IPS DF 4.7 (cell line): ENCODE results near the gene DAPK1.
"Not testable (repeated sequence)": the region's sequence is repeated elsewhere in the genome, so short reads cannot be mapped to it uniquely, and the experiment has no call there.

ENCODE experiments used
- DNase-seq: peaks from one replicate; pipeline ENCODE4 v3.0.0-alpha.2; 2013; ENCODE audit warnings: low spot score; ENCODE audit errors: extremely low read depth

DAPK1 gene

DNA sequence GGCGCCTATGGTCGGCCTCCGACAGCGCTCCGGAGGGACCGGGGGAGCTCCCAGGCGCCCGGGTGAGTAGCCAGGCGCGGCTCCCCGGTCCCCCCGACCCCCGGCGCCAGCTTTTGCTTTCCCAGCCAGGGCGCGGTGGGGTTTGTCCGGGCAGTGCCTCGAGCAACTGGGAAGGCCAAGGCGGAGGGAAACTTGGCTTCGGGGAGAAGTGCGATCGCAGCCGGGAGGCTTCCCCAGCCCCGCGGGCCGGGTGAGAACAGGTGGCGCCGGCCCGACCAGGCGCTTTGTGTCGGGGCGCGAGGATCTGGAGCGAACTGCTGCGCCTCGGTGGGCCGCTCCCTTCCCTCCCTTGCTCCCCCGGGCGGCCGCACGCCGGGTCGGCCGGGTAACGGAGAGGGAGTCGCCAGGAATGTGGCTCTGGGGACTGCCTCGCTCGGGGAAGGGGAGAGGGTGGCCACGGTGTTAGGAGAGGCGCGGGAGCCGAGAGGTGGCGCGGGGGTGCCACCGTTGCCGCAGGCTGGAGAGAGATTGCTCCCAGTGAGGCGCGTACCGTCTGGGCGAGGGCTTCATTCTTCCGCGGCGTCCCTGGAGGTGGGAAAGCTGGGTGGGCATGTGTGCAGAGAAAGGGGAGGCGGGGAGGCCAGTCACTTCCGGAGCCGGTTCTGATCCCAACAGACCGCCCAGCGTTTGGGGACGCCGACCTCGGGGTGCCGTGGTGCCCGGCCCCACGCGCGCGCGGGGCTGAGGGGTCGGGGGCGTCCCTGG, 561 bp downstream of the DAPK1 start:
- no peak for DNase-seq

DNA sequence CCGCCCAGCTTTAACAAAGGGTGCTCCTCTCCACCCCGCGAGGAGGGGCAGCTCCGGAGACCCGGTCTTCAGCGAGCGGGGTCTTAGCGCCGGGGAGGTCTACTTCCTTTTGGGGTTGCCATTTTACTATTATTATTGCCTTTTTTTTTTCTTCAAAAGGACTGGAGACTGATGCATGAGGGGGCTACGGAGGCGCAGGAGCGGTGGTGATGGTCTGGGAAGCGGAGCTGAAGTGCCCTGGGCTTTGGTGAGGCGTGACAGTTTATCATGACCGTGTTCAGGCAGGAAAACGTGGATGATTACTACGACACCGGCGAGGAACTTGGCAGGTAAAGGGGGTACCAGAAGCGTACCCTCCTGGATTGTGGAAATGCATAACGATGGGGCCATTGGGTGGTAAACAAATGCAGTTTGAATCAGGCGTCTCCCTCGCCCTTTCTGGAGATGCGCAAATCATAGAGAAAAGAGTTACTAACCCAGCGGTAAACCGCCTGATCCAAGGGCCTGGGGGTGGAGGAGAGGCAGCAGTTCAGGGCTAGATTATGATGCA, 1.2 kb downstream of the DAPK1 start:
- no peak for DNase-seq

DNA sequence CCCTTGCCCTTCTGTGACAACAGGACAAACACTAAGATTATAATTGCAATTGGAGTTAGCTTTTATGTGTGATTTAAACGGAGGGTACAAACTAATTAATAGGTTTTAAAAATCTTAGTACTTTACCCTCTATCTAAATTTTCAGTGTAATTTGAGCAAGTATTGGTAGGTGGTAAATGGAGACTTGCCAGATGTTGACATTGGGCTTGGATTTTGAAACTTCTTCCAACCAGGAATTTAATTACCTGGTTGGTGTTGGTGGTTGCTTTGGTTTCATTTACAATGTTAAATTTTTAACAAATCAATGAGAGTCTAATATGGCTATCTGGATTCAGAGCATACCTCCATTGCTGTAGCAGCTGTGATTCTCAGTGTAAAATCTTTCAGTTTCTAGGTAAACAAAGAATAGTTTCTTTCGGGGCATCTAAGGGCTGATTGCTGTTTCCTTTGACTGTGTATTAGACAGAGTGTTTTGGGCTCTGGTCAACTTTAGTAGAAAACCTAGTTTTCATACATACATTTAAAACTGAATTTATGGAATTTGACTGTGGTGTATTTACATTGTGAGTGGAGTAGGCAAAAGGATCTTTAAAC, 1.9 kb downstream of the DAPK1 start:
- DNase-seq, result no peak

DNA sequence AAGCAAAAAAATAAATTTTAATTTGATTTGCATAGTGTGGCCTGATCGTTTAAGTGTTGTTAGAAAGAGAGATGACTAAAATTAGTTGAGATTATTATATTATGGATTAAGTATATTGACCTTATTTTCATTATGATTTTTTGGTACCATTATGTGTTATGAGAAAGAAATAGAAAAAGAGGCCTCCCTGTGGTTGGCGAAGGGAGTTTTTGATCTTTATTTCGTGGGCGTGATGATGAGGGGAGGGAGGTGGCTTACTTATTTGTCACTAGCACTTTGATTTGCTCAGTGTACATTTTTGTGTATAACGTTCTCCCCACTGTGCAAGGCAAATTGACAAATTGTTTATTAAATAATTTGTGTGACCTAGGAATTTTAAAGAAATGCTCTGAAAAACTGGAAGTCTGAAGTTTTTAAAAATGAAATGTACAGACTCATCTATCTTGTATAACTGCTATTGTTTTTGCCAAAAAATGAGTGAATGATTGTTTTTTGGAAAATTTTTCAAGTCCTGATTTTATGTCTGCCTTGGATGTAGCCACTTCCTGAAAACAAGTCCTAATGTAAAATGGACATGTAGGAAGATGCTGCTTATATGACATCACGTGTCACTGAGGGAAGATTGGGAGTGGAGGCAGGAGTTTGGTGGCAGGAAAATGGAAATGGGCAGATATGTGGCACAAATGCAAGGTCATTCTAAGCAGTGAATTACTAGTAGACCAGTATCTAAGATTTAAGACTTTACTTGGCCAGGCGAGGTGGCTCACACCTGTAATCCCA, 3.0 kb downstream of the DAPK1 start:
- DNase-seq, result no peak

DNA sequence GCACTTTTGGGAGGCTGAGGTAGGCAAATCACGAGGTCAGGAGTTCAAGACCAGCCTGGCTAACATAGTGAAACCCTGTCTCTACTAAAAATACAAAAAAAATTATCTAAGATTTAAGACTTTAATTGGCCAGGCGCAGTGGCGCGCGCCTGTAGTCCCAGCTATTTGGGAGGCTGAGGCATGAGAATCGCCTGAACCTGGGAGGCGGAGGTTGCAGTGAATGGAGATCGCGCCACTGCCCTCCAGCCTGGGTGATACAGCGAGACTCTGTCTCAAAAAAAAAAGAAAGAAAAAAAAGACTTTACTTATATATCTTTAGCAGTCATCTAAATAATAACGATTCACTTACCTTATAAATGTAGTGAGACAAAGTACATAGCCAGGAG, 3.6 kb downstream of the DAPK1 start:
- DNase-seq, result not testable (repeated sequence)

DNA sequence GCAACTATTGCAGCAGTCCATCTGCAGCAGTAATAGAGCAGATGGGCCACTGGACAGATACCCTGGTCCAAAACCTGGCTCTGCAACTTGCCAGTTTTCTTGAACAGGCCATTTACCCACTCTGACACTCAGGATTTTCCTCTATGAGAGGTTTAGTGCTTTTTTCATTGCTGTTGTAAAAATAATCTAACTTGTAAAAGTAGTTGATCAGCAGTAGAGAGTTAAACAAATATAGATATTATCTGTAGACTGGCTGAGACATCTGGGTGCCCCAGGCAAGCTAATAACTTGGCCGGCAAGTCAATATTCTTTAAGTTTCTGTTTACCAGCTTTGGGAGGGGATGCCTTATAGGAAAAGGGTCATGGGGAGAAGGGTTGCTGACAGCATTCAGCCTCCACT, 4.1 kb downstream of the DAPK1 start:
- no peak for DNase-seq

DNA sequence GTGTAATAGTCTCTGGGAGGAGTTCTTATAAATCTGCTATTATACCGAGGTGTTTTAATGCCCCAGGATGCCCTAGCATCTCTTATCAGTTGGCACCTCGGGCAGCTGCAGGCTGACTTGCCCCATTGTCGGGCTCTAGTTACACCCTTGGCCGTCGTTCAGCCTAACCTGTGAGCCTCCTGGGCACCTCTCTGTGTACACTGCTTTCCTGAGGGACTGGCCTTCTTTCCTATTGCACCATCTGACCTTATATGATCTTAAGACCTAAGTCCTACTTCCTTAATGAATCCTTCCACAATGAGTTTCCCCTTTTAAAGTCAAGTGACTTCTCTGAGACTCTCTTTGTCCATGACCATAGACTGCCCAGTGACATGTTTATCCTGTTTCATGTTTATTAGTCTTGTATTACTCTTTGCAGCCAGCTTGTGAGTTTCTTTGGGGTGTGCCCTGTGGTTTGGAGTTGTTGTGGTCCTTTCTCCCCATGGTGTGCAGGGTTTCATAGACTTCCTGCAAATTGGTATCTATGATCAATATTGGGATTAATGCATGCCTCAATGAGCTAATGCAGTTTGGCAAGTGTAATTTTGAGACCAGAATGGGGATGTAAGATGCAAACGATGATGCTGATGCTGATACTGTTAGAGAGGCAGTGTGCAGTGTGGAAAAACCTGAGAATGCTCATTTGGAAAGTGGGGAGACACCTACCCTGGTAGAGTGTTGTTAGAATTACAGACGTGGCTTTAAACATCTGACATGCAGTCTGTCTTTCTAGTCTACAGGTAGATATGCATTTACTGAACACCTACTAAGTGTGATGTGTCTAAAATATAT, 4.9 kb downstream of the DAPK1 start:
- DNase-seq, result no peak

DNA sequence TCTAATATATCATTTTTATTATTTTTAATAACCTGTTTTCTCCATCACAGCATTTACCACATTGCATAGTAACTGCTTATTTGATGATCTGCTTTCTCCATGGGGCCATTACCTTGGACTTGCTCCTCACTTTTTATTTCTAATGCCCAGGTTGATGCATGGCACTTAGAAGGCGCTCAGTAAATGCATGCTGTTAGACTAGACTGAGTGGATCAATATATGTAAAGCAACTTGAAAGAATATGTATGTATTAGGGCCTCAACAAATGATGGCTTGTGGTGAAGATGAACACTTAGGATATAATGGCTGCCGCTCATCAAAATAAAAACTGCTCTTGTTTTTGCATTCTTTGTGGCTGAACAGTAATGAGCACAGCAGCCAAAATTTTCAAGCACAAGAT, 5.8 kb downstream of the DAPK1 start:
- DNase-seq, result no peak

DNA sequence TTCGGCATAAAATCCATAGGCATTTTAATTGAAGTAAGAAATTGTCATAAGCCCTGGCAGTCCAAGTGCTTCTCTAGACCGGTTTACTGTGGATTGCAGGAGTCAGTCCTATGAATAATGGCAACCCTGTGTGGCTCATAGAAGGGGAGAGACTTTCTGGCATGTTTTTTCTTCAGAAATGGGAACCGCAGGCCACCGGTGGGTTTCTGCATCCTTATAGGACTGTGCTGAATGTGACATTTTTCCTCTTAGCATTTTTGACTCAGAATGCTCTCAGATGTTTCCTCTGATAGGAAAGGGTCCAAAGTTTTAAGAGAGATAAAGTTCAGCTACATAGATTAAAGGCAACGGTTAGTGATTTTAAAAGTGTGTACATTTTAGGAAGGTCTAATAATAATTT, 6.3 kb downstream of the DAPK1 start:
- DNase-seq, result no peak

DNA sequence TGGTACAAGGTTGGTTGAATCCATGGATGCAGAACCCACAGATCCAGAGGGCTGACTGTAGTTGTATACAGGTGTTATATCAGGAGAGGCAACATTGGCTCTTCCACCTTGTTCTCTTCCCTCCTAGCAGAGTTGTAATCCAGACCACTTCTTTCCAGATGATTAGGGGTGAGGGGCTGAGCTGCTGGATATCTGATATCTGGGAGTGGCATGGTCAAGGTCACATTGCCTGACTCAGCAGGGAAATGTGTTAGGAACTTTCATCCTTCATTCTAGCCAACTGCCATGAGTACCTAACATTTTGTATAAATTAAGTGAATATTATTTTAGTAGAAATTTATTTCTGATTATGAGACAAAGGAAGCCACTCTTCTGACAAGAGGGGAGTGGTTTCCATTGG, 7.3 kb downstream of the DAPK1 start:
- DNase-seq, result no peak

DNA sequence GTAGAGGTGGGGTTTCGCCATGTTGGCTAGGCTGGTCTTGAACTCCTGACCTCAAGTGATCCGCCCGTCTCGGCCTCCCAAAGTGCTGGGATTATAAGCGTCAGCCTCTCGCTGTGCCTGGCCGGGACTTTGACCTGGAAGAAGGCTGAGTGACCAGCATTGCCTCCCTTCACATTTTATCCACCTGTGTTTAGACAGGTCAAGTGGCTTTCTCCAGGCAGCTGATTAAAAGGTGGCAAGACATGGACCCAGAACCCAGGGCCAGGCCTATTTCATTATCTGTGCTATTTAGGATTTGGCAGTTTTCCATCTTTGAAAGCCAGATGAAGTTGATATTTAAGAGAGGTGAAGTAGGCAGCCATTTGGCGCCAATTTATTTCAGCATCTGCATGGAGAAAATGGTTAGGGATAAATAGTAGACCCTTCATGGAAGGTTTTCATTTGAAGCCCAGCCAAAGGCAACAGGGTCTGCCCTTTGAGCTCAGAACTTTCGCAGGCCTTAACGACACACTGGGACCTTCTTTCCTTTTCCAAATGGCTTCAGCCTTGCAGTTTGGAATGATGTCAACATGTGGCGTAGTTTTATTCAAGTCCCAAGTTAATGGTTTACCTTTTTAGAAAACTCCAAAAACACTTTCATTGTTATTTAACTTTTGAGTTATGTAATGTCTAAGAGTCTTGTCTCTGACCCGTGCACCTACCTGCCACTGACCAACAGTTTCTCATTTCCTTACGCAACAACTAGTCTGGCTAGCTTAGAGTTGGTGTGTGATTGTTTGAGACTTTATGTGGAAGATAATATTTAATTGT, 8.4 kb downstream of the DAPK1 start:
- no peak for DNase-seq

DNA sequence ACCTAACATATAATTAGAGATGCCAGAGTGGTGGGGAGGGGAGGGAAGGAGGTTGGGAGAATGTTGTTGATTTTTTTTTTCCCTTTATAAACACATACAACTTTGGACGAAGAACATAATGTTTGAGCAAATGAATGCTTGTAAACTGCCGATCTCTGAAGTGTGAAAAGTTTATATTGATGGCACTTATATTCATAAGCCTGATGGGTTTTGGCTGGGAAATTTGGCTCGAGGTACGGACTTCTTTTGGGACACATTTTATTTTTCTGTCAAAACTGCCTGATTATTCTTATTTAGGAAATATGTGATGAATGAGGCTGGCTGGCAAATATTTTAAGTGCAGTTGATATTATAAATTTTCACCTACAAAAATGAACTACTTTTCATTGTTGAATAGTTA, 9.9 kb downstream of the DAPK1 start:
- DNase-seq, result no peak

DNA sequence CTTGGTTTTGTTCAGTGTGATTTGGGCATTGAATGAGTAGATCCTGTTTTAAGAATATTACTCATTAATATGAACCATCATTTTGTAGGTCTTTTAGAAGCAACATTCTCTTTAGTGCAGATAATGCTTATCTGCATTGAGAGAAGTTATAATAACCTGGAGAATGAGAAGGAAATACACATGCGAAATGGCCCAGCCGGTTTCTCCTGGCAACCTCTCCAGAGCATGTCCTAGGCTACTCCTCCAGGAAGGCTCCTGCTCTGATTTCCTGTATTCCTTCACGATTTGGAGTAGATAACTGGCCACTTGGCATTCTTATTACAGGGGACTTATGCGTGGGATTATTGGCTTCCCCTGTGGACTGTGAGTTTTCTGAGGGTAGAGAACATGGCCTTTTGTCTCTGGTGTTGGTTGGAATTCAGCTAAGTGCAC, 12.6 kb downstream of the DAPK1 start:
- DNase-seq, result no peak

DNA sequence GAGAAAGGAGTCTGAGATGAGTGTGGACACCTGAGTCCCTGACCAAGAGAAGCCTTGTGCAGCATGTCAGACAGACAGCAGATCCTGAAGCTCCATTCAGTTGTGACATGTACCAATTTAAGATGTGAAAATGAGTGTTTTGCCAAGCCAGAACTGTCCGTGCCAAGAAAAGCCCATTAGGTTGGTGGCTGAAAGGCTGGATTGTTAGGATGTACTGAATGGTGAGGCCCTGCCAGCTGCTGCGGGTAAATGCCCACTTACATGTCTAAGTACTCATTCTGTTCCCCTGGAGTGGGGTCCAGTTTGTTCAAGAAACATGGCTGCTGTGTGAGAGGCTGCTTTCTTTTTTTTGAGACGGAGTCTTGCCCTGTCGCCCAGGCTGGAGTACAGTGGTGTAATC, 14.6 kb downstream of the DAPK1 start:
- DNase-seq, result no peak

DNA sequence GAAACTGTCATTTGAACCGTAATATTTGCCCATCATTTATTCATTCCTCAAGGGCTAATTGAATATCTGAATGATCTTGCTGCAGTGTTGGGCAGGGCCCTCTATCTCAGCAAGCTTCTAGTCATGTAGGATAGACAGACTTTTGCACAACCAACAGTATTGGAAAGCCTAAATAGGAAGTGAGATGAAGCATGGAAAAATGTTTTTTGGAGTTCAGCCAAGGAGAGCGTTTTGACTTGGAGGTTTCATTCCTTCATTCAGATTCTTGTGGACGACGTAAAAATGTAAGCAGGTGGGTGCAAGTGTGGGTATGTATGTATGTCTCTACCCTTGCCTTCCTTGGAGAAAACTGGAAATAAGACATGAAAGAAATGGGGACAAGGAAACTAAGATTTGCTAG, 15.5 kb downstream of the DAPK1 start:
- no peak for DNase-seq

DNA sequence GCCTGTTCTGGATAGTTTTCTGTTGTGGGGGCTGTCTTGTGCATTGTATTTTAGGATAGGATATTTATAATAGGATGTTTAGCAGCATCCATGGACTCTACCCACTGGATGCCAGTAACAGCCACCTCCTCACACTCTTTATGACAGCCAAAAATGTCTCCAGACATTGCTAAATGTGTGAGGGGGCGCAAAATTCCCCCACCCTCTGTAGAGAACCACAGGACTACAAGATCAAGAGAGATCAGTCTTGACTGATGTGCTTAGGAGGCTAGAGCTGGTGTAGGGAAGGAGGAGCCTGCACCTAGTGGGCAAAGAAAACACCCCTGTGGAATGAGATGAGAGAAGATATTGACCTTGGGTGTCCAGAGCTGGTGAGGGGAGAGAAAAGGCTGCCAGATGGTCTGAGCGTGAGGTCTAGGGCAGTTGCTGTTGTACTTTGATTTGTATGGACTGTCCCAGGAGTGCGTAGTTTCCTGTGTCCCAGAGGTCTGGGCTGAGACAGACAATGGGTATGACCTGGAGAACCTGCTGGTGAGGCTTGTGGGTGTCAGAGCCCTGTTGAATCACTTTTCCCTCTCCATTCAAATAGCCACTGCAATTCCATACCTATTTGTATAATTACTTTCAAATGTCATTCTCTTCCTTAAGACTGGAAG, 16.3 kb downstream of the DAPK1 start:
- DNase-seq, result no peak

DNA sequence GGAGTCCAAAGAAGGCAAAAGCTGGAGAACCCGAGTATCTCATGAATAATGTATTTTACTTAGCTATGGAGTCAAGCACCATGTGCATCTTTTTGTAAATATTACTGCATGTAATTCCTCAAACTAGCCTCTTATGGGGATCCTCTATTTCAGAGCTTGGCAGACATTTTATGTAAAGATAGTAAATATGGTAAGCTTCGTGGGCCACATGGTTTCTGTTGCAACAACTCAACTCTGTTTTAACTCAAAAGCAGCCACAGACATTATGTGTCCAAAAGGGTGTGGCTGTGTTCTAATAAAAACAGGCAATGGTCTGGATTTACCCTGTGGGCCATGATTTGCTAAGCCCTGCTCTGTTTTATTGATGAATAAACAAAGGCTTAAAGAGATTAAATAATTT, 17.3 kb downstream of the DAPK1 start:
- no peak for DNase-seq

DNA sequence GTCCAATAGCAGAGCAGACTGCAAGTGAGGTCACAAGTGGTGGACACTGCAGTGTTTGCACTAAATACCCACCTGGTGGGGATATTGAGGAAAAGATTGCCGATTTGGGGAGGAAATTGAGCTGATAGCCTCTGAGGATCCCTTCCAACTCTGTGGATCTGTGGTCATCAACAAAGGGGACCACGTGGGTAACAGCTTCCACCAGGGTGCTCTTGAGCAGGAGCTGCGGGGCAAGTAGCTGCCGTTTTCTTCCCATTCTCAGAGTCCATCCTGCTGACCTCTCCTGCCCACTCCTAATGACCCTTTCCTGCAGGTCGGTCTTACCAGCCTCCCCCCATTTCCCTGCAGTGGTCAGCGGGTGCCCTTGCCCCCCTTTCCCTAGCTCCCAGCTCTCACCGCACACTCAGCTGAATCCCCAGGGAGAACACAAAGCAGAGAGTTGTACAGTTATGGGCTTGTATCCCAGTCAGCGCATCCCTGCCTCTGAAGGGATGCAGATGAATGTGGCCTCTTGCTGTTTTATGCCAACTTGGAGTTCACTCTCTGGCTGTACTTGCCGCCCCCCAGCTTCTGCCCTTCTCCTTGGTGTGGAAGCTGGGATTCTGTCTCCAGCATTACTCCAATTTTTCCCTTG, 18.0 kb downstream of the DAPK1 start:
- DNase-seq, result no peak

DNA sequence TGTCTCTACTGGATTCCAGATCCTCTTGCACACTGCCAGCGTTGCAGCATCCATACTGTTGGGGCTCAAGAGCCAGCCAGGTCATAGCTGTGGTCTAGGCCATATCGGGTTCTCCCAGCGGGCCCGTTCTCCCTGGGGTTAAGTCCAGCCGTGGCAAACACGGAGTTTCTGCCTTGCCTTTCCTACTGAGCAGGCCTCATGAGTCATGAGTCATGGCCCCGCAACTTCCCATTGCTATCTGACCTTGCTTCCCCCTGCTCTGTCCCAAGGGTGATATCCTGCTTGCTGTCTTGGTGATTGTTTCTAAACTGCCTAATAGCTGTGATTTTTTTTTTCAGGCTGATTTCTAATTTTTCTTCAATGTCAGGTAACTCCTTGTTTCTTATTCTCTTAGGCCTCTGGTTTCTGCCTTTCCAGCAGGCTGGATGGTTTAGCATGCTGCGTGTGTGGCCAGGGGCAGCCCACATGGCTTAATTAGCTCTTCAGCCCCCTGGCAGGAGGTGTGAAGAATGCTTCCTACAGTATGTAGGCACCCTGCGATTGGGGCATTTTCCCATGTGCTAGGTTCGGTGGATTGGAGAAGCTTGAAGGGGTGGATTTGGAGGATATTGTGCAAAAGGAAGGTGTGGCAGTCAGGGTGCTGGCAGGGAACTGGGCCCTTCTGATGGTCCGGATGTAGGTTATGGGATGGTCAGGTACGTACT, 18.7 kb downstream of the DAPK1 start:
- no peak for DNase-seq
